IPS-NIHi11 (cell line): Measurements from ENCODE around the gene MEAK7.

ENCODE experiments used
- DNase-seq: peaks from one replicate; pipeline ENCODE4 v3.0.0; 2012; ENCODE audit warnings: mixed read lengths, low spot score

The MEAK7 gene, protein sequence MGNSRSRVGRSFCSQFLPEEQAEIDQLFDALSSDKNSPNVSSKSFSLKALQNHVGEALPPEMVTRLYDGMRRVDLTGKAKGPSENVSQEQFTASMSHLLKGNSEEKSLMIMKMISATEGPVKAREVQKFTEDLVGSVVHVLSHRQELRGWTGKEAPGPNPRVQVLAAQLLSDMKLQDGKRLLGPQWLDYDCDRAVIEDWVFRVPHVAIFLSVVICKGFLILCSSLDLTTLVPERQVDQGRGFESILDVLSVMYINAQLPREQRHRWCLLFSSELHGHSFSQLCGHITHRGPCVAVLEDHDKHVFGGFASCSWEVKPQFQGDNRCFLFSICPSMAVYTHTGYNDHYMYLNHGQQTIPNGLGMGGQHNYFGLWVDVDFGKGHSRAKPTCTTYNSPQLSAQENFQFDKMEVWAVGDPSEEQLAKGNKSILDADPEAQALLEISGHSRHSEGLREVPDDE

DNA sequence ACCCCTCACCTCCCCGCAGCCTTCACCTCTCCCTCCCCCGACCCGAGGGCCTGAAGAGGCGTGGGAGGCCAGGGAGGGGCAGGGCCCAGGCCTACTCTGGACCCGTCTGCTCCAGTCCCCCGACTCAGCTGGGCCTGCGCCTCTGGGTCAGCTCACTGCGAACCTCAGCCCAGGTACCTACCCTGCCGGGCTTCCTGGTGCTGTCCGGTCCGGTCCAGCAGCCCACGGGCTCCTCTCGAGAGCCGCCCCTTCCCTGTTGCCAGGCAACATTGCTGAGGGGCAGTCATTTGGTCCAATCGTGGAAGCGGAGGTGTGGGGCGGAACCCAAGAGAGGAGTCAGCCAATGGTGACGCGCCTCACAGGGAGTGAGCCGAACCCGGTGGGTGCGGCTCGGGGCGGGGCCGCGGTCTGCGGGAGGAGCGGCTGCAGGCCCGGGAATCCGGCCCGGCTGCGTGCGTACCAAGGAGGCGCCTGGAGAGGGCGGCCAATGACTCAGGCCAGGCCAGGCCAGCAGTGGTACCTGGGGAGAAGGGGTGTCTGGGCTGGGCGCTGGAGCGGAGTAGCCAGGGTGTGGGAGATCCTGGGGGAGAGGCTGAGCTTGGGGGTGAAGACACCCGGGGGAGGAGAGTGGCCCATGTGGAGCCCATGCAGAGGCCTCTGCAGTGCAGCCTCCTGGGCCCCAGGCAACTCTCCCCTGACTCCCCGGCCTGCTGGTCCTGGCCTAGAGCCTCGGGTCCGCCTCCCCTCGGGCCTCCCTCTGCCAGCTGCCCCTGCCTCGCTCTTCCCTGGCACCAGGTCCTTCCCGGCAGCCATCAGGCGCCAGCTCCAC, at the start of gene MEAK7:
MEAK7 (minus strand) TSS at position 240 of the 829 bp plus-strand sequence. CDS start 6,573 bp downstream, outside the sequence.
- peak; percentile 100 for DNase-seq

DNA sequence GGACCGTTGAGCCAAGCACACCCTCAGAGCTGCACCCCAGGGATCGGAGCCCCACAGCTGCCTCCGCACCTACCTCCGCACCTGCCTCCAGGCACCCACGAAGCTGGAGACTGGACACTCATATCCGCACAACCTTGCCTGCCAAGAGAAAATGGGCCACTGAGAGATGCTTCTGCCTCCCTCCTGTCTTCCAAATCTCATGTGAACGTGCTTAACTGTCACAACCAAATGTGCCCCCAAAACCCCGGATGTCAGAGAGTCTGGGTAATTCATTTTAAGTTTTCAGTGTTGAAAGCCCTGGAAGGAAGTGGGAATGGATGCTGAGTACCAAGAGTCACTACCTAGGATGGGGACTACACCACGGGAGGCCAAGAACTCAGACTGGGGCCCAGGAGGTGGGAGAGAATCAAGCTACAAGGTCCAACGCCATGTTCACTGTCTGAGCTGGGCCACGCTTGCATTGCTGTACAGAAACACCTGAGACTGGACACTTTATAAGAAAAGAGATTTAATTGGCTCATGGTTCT, 49.5 kb upstream of the MEAK7 start:
- no peak for DNase-seq

DNA sequence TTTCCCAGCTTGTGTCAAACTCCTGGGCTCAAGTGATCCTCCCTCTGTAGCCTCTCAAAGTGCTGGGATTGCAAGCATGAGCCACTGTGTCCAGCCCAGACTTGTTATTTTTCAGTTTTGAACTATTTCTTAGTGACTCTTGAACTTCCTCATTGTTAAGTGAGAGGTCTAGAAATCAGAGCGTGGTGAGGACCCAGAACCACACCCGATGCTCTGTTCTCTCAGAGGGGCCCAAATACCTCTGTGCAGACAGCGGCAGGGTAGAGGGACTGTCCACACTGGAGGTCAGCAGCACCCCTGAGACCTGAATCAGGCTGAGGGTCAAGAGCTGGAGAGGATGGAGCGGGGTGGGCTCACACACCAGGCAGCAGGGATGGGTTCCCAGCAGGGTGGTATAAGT, 47.7 kb upstream of the MEAK7 start:
- no peak for DNase-seq

DNA sequence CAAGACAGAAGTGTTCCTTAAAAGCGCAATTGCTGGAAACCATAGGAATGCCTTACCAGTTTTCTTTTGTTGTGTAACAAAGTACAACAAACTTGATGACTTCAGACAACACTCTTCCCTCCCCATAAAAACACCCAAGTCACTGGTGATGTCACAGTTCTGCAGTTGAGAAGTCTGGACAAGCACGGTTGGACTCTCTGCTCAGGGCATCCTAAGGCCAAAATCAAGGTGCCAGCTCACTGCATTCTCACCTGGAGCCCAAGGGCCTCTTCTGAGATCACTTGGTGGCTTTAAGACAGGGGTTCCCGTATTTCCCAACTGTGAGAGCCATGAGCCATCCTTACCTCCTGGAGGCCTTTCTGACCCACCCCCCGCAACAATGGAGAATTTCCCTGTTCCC, 45.6 kb upstream of the MEAK7 start:
- no peak for DNase-seq

DNA sequence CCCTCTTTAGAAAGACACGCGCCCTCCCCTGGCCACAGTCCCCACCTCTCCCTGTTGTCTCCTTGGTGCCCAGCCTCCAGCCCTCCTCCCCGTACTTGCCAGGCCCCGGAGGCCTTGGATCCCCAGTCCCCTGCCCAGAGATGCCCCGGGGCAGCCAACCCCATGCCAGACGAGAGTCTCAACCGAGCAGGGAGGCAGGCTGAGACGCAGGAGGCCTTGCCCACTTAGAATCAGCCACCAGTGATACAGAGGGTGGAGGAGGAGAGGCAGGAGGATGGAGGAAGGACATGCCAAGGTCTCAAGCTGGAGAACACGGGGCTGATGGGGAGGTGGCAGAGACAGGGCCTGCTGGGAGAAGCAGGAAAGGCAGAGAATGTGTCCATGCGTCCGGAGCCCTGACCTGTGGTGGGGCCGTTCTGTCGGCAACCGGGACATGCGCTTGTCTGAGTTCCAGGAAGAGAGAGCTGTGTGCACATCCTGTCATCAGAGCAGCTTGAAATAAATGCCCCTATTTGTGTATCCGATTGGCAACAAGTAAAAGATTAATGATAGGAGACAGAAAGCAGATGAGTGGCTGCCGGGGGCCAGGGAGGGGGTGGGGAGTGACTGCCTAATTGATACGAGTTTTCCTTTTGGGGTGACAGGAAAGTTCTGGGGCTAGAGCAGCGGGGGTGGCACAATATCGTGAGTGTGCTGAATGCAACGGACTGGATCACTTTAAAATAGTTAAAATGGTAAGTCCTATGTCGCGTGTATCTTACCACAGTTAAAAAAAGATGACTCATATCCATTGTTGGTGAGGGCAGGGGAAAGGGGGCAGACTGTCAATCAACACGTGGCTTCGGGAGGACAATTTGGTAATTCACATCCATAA, 44.7 kb upstream of the MEAK7 start:
- DNase-seq: no peak

DNA sequence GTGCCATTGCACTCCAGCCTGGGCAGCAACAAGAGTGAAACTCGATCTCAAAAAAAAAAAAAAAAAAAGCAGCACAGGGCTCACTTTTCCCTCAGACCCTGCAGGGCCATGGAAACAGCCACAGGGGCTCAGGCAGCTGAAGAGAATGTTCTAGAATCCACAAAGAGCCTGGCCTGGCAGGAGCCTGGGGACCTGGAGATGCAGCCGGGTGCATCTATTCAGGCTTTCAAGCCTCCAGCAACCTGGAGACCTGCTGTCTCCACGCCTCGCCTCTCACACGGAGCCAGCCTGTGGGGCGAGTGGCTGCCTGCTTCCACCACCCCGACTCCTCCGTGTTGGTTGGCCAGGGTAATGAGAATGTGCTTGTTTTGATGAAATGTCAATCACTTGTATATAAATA, 44.0 kb upstream of the MEAK7 start:
- no peak for DNase-seq

DNA sequence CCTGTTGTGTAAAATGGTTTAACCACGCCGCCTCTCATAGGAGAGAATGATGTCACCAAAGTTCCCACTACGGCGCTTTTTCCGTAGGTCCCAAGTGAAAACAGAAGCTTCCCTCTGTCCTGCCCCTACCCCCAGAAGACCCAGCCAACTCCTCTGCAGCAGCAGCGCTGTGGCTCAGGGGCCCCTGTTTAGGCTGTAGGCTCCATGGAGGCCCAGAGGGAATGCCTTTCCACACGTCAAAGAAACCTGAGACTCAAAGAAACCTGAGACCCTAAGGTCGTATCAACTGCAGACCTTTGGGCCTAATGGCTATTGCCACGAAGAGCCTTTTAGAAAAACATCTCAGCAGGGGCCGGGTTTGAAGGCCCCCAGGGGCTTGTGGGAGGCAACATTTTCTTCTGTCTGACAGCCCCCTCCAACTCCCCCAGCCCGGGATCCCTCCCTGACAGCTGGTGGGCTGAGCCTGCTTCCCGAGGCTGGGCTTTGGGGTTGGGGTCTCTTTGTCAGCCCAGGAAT, 43.1 kb upstream of the MEAK7 start:
- DNase-seq: no peak

DNA sequence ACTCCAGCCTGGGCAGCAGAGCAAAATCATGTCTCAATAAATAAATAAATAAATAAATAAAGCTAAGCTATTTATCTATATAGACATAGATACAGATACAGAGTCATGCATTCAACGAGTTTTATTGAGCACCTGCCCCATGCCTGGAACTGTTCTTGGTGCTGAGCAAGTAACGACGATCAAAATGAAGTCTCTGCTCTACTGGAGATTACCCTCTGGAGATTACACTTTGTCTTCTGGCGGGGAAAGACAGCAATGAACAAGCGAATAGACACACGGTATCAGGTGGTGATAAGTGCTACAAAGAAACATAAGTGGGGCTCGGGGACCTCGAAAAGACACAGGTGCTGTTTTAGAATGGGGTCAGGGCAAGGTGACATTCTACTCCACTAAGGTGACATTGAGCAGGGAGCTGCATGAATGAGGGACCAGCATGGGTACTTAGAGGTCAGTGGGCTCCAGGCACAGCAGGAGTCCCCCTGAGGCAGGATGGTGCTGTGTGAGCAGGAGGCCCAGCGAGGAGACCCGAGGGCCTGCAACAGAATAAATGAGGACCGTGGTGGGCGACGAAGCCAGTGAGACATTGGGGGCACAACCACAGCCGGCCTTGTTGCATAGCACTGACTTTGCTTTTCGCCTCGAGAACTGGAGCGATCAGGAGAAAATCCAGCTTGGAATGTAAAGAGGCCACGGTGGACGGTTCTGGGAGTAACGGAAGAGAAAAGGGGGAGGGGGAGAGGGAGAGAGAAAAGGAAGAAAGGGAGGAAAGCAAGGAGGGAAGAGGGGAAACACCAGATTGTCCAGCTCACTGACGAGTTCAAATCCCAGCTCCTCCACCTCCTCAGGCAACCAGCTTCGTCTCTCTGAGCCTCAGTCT, 42.4 kb upstream of the MEAK7 start:
- no peak for DNase-seq

DNA sequence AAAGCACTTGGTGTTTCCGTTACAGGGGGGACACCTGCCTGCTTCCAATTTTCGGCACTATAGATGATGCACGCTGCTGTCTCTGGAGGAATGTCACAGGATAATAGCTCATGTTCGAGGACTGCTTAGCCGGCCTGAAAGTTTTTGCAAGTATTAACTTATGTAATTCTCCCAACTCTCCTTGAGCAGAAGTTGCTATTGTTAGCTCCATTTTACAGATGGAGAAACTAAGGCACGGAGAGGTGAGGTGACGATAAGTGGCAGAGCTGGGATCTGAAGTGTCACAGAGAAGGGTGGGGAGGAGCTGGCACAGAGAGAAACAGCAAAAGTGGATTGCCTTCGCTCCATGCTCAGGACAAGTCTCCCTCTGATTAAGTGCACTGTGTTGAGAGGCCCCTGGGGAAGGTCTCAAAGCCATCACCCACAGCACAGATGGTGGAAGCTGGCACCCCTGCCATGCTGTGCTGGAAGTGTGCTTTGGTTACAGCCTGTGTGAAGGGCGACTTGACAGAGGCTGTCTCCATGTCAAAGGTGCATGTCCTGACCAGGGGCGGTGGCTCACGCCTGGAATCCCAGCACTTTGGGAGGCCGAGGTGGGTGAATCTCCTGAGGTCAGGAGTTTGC, 40.8 kb upstream of the MEAK7 start:
- no peak for DNase-seq

DNA sequence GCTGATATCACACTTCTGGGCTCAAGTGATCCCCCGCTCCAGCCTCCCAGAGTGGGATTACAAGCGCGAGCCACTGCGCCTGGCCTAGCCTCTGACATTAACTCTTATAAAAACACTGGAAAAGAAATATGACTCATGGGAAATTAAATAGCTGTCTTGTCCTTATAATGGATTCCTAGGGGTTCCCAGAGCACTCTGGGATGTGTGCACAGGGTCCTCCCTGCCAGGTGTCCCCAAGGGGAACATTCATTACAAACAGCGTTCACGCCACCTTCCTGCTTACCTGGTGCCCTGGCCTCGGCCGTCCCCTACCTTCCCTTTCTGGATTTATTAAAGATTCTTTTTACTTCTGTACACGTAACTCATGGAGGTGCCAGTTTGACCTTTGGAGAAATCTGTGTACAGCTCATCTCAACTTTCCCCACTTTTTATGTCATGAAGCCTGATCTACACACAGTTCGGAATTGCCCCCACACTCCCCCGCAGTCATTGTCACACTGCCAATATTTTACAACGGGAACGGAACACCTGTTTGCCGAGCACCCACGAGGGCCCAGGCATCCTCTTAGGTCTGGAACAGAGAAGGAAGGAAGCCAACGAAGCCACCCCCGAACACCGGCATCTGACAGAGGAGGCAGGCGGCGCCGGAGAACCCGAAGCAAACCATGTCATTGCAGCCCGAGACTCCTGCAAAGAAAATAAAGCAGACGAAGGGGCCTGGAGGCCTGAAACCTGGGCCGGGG, 39.7 kb upstream of the MEAK7 start:
- no peak for DNase-seq

DNA sequence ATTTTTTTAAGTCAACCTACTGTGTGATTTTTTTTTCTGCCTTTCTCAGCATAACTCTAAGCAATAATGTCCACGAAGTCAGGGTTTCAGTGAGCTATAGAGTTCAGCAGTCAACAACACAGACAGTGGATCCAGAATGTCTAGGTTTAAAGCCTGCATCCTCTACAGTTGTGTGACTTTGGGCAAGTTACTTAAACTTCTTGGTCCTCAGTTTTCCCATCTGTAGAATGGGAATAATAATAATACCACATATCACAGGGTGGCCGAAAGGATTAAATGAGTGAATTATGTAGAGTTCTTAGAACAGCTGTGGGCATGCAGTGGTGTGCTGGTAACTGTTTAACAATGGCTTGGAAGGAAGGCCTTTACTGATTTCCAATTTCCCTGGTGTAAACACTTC, 38.8 kb upstream of the MEAK7 start:
- no peak for DNase-seq

DNA sequence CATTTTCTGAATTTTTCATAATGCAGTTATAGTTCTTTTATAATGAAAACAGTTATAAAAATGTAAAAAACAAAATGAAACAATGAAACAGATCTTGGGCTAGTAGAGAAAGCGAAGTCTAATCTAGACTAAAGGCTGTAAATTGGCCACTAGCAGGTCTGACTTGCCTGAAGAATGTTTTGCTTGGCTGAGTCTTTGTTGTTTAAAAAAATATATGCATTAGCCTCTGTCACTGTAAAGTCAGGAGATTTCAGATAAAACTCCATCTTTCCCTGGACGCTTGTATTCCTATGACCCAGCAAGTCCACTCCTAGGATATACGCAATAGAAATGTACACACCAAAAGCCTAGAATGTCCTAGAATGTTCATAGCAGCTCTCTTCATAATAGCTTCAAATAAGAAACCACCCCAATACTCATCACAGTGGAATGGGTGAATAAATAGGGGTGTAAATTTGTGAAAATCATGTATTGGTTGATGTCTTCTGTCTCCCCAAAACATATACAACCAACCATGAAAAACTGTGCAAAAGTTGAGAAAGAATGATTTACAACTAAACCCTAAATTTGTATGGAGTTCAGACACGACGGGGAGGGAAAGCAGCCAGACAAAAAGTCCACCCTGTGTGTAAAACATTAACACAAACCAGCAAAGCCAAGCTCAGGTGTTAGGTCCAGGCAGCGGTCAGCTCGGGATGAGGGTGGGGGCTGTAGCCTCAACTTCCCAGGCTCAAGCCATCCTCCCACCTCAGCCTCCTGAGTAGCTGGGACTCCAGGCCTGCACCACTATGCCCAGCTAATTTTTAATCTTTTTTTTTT, 37.7 kb upstream of the MEAK7 start:
- no peak for DNase-seq

DNA sequence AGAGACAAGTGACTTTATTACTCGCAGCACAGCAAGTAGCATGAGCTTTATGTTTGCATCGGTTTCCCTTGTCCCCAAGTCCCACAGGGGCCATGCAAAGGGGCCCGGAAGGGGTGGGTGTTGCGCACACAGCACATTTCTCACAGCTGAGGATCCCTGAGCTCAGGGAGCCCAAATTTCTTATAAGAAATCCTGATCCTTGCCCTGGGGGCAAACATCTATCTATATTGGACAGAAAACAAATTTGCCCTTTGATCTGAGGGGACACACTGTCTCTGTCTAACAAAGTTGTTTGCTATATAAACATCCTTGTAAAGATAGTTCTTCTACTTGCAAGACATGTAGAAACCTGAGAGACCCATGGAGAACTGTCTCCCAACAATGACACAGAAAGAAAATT, 35.7 kb upstream of the MEAK7 start:
- DNase-seq: no peak

DNA sequence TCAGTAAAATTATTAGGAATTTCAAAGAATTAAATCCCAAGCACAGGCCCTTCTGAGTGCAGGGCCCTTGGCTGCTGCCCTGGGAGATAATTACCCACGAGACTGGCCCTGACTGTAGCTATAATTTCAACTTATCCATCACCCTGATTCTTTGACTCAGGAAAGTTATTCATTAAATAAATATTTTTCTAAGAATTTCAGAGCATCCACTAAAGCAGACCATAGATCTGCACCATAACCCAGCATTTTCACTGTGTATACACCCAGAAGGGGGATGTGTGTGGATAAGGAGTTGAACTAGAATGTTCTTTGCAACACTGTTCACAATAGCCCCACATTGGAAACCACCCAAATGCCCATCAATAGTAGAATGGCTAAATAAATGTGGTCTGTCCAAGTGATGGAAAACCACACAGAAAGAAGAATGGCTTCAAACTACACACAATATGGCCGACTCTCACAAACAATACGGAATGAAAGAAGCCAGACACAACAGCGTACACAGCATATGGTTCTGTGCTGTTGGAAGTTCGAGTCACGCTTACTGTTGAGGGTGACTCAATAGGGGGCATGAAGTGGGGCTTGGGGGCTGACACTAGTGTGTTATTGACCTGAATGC, 33.9 kb upstream of the MEAK7 start:
- no peak for DNase-seq

DNA sequence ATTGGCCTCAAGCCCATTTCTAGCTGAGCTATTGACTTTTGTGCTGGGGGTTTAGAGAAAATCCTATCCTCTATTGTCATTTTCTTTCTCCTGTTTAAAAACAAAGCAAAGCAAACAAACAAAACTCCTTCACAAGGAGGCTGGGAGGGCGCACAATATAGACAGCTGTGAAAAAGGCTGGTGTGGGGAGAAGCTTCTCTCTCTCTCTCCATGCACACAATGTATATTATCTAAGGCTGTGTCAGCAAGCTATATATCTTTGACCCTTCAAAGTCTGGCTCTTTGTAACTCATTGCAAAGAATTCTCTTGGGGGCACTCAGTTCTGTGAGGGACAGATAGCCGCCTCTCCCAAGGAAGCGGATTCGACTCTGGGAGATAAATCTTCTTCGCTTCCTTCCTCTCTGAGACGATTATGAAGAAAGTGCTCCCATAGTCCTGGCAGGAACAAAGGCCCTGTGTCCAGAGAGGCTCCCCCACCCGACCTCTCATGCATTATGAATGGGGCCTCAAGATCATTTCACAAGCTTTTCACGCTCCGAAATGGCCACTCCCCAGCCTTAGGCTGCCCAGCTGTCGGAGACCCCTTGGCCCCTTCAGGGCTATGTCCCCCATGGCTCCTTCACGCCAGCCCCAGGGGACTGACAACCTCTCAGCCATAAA, 33.2 kb upstream of the MEAK7 start:
- no peak for DNase-seq

DNA sequence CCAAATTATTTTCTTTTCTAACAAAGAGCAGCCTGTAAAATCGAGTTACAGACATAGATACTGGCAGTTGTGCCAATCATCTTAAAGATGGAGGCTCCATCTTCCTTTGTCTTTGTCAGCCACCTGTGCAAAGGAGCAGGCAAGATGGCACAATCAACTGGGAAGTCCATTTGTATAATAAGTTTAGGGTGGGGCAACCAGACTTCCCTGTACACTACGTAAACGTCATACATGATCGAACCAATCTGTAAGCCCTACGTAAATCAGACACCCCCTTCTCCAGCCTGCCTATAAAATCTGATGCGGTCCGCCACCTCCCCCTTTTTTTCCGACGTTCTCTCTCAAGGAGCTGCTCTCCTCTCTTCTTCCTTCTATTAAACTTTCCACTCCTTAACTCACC, 31.4 kb upstream of the MEAK7 start:
- no peak for DNase-seq

DNA sequence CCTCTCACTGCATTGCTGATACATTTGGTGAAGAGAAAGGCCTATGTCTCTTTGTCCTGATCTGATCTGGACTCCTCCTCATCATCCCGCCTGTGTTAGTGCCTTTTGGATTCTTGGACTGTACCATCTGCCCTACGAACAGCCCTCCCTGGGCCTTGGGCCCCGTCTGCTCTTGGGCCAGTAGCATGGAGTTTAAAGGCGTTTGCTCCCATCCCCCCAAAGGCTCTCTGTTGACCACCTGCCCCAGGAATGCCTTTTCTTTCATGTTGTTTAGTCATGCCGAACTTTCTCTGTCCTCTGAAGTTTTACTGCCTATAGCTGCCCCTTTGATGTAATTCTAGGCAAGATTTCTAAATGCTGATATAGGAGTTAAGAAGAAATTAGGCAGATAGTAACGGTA, 30.9 kb upstream of the MEAK7 start:
- DNase-seq: no peak

DNA sequence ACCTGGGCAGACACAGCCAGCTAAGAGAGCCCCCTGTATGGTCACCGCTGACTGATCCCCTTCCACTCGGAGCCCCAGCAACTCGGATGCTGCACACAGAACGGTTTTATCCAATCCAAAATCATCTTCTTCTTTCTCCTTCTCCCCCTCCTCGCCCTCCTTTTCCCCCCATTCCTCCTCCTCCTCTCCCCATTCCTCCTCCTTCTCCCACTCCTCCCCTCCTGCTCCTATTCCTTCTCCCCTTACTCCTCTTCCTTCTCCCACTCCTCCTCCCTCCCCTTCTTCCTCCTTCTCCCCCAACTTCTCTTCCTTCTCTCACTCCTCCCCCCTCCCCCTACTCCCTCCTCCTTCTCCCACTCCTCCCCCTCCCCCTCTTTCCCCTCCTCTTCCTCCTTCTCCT, 30.4 kb upstream of the MEAK7 start:
- DNase-seq: no peak
